Measurements from ENCODE around the gene TEX36. TPM values are rescaled to one million over a fixed set of nuclear protein-coding genes. Genes with fewer than 3 reads are reported as not detected.

TEX36 gene
- total and polyA plus RNA-seq, 9 of the 15 experiments (the other 6 are each of a cell fraction or from before 2014, with no cell fraction given) = 0.10 to 0.82 (median 0.15) TPM; not detected in 6

DNA sequence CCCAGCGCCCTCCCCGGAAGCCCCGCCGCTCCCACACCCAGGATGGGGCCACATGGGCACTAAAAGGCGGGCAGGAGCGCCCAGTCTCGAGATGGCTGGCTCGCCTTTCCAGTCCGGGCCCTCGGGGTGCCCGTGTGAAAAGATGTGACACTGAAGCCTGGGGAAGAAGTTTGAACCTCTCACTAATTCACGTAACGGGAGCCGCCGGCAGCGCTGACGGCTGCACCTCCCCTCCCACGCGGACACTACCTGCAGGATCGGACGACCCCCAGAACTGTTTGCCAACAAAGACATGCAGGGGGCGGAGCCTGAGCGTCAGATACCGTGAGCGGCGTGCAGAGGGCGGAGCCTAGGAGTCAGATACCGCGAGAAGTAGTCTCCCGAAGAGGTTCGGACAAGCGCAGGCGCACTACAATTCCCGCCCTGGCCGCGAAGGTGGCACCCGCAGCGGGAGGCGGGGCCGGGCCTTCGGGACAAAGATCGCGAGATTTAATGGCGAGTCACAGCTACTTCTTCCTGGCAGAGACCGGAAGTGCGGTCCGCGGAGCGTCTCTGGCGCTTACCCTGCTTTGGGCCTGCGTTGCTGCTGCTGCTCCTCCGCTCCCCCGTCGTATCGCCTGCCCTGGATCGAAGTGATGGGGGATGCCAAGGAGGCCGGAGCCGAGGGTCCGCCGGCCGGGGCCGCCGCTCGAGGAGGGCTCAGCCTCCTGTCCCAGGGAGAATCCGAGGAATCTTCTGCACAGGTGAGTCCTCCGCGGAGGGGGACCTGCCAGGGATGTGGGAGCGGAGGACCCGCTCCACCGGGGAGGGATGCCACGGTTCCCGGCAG is 36.4 kb upstream of the TEX36 start, which contains the start of gene EDRF1 (continued):
- TF ChIP-seq ZNF217 (CRISPR knock-in tag; IDR thresholded peaks at IDR 0.05) = no peak
- TF ChIP-seq, protein P1, sequence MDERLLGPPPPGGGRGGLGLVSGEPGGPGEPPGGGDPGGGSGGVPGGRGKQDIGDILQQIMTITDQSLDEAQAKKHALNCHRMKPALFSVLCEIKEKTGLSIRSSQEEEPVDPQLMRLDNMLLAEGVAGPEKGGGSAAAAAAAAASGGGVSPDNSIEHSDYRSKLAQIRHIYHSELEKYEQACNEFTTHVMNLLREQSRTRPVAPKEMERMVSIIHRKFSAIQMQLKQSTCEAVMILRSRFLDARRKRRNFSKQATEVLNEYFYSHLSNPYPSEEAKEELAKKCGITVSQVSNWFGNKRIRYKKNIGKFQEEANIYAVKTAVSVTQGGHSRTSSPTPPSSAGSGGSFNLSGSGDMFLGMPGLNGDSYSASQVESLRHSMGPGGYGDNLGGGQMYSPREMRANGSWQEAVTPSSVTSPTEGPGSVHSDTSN (CRISPR knock-in tag; IDR thresholded peaks at IDR 0.05; ENCODE audit: low read depth) = no peak
- TF ChIP-seq, protein P1 (tag; conservative IDR thresholded peaks at IDR 0.05; ENCODE audit: low read depth) = no peak
- TF ChIP-seq, protein P2, sequence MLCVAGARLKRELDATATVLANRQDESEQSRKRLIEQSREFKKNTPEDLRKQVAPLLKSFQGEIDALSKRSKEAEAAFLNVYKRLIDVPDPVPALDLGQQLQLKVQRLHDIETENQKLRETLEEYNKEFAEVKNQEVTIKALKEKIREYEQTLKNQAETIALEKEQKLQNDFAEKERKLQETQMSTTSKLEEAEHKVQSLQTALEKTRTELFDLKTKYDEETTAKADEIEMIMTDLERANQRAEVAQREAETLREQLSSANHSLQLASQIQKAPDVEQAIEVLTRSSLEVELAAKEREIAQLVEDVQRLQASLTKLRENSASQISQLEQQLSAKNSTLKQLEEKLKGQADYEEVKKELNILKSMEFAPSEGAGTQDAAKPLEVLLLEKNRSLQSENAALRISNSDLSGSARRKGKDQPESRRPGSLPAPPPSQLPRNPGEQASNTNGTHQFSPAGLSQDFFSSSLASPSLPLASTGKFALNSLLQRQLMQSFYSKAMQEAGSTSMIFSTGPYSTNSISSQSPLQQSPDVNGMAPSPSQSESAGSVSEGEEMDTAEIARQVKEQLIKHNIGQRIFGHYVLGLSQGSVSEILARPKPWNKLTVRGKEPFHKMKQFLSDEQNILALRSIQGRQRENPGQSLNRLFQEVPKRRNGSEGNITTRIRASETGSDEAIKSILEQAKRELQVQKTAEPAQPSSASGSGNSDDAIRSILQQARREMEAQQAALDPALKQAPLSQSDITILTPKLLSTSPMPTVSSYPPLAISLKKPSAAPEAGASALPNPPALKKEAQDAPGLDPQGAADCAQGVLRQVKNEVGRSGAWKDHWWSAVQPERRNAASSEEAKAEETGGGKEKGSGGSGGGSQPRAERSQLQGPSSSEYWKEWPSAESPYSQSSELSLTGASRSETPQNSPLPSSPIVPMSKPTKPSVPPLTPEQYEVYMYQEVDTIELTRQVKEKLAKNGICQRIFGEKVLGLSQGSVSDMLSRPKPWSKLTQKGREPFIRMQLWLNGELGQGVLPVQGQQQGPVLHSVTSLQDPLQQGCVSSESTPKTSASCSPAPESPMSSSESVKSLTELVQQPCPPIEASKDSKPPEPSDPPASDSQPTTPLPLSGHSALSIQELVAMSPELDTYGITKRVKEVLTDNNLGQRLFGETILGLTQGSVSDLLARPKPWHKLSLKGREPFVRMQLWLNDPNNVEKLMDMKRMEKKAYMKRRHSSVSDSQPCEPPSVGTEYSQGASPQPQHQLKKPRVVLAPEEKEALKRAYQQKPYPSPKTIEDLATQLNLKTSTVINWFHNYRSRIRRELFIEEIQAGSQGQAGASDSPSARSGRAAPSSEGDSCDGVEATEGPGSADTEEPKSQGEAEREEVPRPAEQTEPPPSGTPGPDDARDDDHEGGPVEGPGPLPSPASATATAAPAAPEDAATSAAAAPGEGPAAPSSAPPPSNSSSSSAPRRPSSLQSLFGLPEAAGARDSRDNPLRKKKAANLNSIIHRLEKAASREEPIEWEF (CRISPR knock-in tag; IDR thresholded peaks at IDR 0.05) = no peak
- TF ChIP-seq, protein P3, sequence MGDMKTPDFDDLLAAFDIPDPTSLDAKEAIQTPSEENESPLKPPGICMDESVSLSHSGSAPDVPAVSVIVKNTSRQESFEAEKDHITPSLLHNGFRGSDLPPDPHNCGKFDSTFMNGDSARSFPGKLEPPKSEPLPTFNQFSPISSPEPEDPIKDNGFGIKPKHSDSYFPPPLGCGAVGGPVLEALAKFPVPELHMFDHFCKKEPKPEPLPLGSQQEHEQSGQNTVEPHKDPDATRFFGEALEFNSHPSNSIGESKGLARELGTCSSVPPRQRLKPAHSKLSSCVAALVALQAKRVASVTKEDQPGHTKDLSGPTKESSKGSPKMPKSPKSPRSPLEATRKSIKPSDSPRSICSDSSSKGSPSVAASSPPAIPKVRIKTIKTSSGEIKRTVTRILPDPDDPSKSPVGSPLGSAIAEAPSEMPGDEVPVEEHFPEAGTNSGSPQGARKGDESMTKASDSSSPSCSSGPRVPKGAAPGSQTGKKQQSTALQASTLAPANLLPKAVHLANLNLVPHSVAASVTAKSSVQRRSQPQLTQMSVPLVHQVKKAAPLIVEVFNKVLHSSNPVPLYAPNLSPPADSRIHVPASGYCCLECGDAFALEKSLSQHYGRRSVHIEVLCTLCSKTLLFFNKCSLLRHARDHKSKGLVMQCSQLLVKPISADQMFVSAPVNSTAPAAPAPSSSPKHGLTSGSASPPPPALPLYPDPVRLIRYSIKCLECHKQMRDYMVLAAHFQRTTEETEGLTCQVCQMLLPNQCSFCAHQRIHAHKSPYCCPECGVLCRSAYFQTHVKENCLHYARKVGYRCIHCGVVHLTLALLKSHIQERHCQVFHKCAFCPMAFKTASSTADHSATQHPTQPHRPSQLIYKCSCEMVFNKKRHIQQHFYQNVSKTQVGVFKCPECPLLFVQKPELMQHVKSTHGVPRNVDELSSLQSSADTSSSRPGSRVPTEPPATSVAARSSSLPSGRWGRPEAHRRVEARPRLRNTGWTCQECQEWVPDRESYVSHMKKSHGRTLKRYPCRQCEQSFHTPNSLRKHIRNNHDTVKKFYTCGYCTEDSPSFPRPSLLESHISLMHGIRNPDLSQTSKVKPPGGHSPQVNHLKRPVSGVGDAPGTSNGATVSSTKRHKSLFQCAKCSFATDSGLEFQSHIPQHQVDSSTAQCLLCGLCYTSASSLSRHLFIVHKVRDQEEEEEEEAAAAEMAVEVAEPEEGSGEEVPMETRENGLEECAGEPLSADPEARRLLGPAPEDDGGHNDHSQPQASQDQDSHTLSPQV (IDR thresholded peaks at IDR 0.05) = no peak
- TF ChIP-seq SAFB2 (IDR thresholded peaks at IDR 0.05; ENCODE audit: borderline replicate concordance, low read depth, low read length, severe bottlenecking) = no peak
- no peak for TF ChIP-seq ZNF274 (IDR thresholded peaks at IDR 0.05; ENCODE audit: borderline replicate concordance, low read depth, low read length)
- TF ChIP-seq TRIM28 (IDR thresholded peaks at IDR 0.05) = 0 out of 2 replicates have a peak, but pooled peaks have one; percentile 21
- TF ChIP-seq, protein P4, sequence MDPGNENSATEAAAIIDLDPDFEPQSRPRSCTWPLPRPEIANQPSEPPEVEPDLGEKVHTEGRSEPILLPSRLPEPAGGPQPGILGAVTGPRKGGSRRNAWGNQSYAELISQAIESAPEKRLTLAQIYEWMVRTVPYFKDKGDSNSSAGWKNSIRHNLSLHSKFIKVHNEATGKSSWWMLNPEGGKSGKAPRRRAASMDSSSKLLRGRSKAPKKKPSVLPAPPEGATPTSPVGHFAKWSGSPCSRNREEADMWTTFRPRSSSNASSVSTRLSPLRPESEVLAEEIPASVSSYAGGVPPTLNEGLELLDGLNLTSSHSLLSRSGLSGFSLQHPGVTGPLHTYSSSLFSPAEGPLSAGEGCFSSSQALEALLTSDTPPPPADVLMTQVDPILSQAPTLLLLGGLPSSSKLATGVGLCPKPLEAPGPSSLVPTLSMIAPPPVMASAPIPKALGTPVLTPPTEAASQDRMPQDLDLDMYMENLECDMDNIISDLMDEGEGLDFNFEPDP (CRISPR knock-in tag; IDR thresholded peaks at IDR 0.05) = no peak
